ENCODE measurements around the gene ZNF407.

The ZNF407 gene

DNA sequence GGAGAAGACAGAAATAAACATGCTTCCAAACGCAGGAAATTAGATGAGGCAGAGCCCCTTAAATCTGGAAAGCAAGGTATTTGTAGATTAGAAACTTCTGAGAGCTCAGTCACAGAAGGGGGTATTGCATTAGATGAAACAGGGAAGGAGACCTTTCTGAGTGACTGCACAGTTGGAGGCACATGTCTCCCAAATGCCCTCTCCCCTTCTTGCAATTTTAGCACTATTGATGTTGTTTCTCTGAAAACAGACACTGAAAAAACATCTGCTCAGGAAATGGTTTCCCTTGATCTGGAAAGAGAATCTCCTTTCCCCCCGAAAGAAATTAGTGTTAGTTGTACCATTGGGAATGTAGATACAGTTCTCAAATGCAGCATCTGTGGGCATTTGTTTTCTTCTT, 33.5 kb downstream of the ZNF407 start:
- TF ChIP-seq, protein P1, sequence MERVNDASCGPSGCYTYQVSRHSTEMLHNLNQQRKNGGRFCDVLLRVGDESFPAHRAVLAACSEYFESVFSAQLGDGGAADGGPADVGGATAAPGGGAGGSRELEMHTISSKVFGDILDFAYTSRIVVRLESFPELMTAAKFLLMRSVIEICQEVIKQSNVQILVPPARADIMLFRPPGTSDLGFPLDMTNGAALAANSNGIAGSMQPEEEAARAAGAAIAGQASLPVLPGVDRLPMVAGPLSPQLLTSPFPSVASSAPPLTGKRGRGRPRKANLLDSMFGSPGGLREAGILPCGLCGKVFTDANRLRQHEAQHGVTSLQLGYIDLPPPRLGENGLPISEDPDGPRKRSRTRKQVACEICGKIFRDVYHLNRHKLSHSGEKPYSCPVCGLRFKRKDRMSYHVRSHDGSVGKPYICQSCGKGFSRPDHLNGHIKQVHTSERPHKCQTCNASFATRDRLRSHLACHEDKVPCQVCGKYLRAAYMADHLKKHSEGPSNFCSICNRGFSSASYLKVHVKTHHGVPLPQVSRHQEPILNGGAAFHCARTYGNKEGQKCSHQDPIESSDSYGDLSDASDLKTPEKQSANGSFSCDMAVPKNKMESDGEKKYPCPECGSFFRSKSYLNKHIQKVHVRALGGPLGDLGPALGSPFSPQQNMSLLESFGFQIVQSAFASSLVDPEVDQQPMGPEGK (CRISPR knock-in tag; IDR thresholded peaks at IDR 0.05; ENCODE audit: borderline replicate concordance): no peak
- ATAC-seq: no peak

DNA sequence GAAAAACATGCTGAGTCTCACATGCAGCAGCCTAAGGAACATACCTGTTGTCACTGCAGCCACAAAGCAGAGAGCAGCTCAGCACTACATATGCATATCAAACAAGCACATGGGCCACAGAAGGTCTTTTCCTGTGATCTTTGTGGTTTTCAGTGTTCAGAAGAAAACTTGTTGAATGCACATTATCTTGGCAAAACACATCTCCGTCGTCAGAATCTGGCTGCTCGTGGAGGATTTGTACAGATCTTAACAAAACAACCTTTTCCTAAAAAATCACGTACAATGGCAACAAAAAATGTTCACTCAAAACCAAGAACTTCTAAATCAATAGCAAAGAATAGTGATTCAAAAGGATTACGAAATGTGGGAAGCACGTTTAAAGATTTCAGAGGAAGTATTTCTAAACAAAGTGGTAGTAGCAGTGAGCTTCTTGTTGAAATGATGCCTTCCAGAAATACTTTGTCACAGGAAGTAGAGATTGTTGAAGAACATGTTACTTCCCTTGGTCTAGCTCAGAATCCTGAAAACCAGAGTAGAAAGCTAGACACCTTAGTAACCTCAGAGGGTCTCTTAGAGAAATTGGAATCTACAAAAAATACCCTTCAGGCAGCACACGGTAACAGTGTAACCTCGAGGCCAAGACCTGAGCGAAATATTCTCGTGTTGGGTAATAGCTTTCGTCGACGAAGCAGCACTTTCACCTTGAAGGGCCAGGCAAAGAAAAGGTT, 34.1 kb downstream of the ZNF407 start:
- ATAC-seq: no peak
- no peak for TF ChIP-seq ISL1 (CRISPR knock-in tag; IDR thresholded peaks at IDR 0.05)
- TF ChIP-seq ZFP3 (CRISPR knock-in tag; IDR thresholded peaks at IDR 0.05): no peak
- no peak for TF ChIP-seq PPARA (CRISPR knock-in tag; IDR thresholded peaks at IDR 0.05; ENCODE audit: borderline replicate concordance)

DNA sequence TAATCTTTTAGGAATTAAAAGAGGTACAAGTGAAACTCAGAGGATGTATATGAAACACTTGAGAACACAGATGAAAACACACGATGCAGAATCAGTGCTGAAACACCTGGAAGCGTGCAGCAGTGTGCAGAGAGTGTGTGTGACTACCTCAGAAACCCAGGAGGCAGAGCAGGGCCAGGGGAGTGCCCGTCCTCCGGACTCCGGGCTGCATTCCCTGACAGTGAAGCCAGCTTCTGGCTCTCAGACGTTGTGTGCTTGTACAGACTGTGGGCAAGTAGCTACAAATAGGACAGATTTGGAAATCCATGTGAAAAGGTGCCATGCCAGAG, 34.6 kb downstream of the ZNF407 start:
- TF ChIP-seq ZFP30 (CRISPR knock-in tag; IDR thresholded peaks at IDR 0.05): no peak
- no peak for TF ChIP-seq ZNF8 (CRISPR knock-in tag; IDR thresholded peaks at IDR 0.05)
- TF ChIP-seq ISL1 (CRISPR knock-in tag; IDR thresholded peaks at IDR 0.05): no peak
- no peak for TF ChIP-seq RARB (CRISPR knock-in tag; IDR thresholded peaks at IDR 0.05)
- no peak for TF ChIP-seq TCF4 (CRISPR knock-in tag; IDR thresholded peaks at IDR 0.05; ENCODE audit: borderline replicate concordance)
- TF ChIP-seq TOX (CRISPR knock-in tag; IDR thresholded peaks at IDR 0.05; ENCODE audit: borderline replicate concordance): no peak
- no peak for TF ChIP-seq SNAI2 (CRISPR knock-in tag; IDR thresholded peaks at IDR 0.05)
- no peak for TF ChIP-seq BACH2 (CRISPR knock-in tag; IDR thresholded peaks at IDR 0.05; ENCODE audit: borderline replicate concordance)
- TF ChIP-seq, protein P2, sequence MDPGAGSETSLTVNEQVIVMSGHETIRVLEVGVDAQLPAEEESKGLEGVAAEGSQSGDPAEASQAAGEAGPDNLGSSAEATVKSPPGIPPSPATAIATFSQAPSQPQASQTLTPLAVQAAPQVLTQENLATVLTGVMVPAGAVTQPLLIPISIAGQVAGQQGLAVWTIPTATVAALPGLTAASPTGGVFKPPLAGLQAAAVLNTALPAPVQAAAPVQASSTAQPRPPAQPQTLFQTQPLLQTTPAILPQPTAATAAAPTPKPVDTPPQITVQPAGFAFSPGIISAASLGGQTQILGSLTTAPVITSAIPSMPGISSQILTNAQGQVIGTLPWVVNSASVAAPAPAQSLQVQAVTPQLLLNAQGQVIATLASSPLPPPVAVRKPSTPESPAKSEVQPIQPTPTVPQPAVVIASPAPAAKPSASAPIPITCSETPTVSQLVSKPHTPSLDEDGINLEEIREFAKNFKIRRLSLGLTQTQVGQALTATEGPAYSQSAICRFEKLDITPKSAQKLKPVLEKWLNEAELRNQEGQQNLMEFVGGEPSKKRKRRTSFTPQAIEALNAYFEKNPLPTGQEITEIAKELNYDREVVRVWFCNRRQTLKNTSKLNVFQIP (CRISPR knock-in tag; IDR thresholded peaks at IDR 0.05; ENCODE audit: borderline replicate concordance, low read depth): no peak
- no peak for TF ChIP-seq ZNF70 (CRISPR knock-in tag; IDR thresholded peaks at IDR 0.05)

DNA sequence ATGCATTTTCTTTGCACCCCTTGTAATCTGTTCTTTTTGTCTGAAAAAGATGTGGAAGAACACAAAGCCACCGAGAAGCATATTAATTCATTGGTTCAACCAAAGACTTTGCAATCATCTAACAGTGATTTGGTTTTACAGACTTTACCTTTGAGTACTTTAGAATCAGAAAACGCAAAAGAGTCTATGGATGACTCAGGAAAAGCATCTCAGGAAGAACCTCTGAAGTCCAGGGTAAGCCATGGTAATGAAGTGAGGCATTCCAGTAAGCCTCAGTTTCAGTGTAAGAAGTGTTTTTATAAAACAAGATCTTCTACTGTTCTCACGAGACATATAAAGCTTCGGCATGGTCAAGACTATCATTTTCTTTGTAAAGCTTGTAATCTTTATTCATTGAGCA, 35.2 kb downstream of the ZNF407 start:
- no peak for ATAC-seq
- TF ChIP-seq ARNTL (CRISPR knock-in tag; IDR thresholded peaks at IDR 0.05; ENCODE audit: borderline replicate concordance, low read depth): no peak
- no peak for TF ChIP-seq PPARA (CRISPR knock-in tag; IDR thresholded peaks at IDR 0.05; ENCODE audit: borderline replicate concordance)
- TF ChIP-seq, protein P3, sequence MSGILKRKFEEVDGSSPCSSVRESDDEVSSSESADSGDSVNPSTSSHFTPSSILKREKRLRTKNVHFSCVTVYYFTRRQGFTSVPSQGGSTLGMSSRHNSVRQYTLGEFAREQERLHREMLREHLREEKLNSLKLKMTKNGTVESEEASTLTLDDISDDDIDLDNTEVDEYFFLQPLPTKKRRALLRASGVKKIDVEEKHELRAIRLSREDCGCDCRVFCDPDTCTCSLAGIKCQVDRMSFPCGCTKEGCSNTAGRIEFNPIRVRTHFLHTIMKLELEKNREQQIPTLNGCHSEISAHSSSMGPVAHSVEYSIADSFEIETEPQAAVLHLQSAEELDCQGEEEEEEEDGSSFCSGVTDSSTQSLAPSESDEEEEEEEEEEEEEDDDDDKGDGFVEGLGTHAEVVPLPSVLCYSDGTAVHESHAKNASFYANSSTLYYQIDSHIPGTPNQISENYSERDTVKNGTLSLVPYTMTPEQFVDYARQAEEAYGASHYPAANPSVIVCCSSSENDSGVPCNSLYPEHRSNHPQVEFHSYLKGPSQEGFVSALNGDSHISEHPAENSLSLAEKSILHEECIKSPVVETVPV (CRISPR knock-in tag; IDR thresholded peaks at IDR 0.05): no peak
- no peak for TF ChIP-seq ZC3H10 (CRISPR knock-in tag; IDR thresholded peaks at IDR 0.05)
- TF ChIP-seq ESRRG (CRISPR knock-in tag; IDR thresholded peaks at IDR 0.05): no peak
- TF ChIP-seq, protein P4, sequence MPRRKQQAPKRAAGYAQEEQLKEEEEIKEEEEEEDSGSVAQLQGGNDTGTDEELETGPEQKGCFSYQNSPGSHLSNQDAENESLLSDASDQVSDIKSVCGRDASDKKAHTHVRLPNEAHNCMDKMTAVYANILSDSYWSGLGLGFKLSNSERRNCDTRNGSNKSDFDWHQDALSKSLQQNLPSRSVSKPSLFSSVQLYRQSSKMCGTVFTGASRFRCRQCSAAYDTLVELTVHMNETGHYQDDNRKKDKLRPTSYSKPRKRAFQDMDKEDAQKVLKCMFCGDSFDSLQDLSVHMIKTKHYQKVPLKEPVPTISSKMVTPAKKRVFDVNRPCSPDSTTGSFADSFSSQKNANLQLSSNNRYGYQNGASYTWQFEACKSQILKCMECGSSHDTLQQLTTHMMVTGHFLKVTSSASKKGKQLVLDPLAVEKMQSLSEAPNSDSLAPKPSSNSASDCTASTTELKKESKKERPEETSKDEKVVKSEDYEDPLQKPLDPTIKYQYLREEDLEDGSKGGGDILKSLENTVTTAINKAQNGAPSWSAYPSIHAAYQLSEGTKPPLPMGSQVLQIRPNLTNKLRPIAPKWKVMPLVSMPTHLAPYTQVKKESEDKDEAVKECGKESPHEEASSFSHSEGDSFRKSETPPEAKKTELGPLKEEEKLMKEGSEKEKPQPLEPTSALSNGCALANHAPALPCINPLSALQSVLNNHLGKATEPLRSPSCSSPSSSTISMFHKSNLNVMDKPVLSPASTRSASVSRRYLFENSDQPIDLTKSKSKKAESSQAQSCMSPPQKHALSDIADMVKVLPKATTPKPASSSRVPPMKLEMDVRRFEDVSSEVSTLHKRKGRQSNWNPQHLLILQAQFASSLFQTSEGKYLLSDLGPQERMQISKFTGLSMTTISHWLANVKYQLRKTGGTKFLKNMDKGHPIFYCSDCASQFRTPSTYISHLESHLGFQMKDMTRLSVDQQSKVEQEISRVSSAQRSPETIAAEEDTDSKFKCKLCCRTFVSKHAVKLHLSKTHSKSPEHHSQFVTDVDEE (CRISPR knock-in tag; IDR thresholded peaks at IDR 0.05): no peak
- TF ChIP-seq ZNF565 (CRISPR knock-in tag; conservative IDR thresholded peaks at IDR 0.05; ENCODE audit: low read depth): no peak
- TF ChIP-seq TOX (CRISPR knock-in tag; IDR thresholded peaks at IDR 0.05; ENCODE audit: borderline replicate concordance): no peak
- TF ChIP-seq CSDC2 (CRISPR knock-in tag; IDR thresholded peaks at IDR 0.05): no peak
- TF ChIP-seq ISL1 (CRISPR knock-in tag; IDR thresholded peaks at IDR 0.05): no peak
- TF ChIP-seq GLIS3 (CRISPR knock-in tag; IDR thresholded peaks at IDR 0.05): no peak
- TF ChIP-seq ZNF8 (CRISPR knock-in tag; IDR thresholded peaks at IDR 0.05): no peak
- TF ChIP-seq, protein P1 (CRISPR knock-in tag; IDR thresholded peaks at IDR 0.05; ENCODE audit: borderline replicate concordance): no peak
- no peak for TF ChIP-seq RARB (CRISPR knock-in tag; IDR thresholded peaks at IDR 0.05)
- TF ChIP-seq BACH2 (CRISPR knock-in tag; IDR thresholded peaks at IDR 0.05; ENCODE audit: borderline replicate concordance): no peak
- TF ChIP-seq ZFP30 (CRISPR knock-in tag; IDR thresholded peaks at IDR 0.05): no peak
- TF ChIP-seq, protein P2 (CRISPR knock-in tag; IDR thresholded peaks at IDR 0.05; ENCODE audit: borderline replicate concordance, low read depth): no peak
- TF ChIP-seq, protein P5, sequence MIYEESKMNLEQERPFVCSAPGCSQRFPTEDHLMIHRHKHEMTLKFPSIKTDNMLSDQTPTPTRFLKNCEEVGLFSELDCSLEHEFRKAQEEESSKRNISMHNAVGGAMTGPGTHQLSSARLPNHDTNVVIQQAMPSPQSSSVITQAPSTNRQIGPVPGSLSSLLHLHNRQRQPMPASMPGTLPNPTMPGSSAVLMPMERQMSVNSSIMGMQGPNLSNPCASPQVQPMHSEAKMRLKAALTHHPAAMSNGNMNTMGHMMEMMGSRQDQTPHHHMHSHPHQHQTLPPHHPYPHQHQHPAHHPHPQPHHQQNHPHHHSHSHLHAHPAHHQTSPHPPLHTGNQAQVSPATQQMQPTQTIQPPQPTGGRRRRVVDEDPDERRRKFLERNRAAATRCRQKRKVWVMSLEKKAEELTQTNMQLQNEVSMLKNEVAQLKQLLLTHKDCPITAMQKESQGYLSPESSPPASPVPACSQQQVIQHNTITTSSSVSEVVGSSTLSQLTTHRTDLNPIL (CRISPR knock-in tag; IDR thresholded peaks at IDR 0.05; ENCODE audit: low read depth): no peak

More for the DNA sequence above, 34.6 kb downstream of the ZNF407 start:
- ATAC-seq: no peak
